IPS-15b (cell line): ENCODE data around the gene CCT7.

Experiments used
- H3K27me3 ChIP-seq: one replicate; pipeline ENCODE4 v1.6.1; 2013; ENCODE audit warnings: low read length; ENCODE audit not compliant: control insufficient read depth, insufficient read depth
- H3K36me3 ChIP-seq: one replicate; pipeline ENCODE4 v1.6.1; 2013; ENCODE audit warnings: low read length; ENCODE audit not compliant: control insufficient read depth, insufficient read depth
- H3K4me1 ChIP-seq: one replicate; pipeline ENCODE4 v1.6.1; 2013; ENCODE audit warnings: mild to moderate bottlenecking, low read length; ENCODE audit not compliant: control insufficient read depth, insufficient read depth
- H3K4me3 ChIP-seq: one replicate; pipeline ENCODE4 v1.5.1; 2013; ENCODE audit warnings: low read depth, low read length
- H3K9ac ChIP-seq: one replicate; pipeline ENCODE4 v1.6.1; 2013; ENCODE audit warnings: low read depth, mild to moderate bottlenecking, low read length
- H3K9me3 ChIP-seq: one replicate; pipeline ENCODE4 v1.6.1; 2013; ENCODE audit warnings: mild to moderate bottlenecking, low read length; ENCODE audit not compliant: control insufficient read depth, insufficient read depth

Gene CCT7

DNA sequence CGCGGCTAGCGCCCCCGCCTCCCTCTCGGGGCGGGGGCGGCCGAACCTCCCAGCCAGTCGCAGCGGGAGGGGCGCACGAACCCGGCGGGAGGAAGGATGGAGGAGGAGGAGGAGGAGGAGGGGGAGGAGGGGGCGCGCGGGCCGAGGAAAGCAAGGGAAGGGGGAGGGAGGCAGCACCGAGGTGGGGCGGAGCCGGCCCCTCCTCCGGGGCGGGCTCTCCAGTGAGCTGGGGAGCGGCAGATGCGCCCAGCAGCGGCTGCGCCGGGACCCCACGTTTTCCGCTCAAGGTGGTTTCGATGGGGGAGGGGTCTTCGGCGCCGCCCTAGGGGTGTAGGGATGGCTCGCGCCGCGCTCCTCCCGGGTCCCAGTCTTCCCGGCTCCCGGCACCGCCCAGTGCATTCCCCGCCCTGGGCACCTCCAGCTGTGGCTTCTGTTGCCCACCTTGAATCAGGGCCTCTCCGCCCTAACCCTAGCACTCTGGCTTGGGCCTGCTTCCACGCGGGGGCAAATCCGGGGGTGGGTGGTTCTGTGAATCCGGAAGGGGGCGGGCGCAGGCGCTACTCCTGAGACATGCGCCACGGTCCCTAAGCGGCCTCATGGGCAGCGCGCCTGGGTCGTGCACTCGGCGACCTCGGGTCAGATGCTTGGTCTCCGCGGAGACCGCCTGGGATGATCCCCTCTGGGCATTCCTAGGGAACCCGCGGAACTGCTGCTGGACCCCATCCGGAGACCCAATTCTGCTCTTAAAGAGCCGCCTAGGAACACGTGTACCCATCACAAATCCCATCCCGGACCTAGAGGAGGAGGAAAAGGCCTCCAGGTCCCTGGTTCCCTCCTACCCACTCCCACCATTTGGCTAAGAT, 50.4 kb downstream of the CCT7 start, which contains the start of gene FBXO41:
Gene FBXO41, minus strand, starts transcription at position 183 of the 863 bp plus-strand sequence. CDS start 14,848 bp downstream, outside the sequence.
- no peaks in the 10 kb centered on the region for H3K36me3 ChIP-seq
- H3K4me3 ChIP-seq: peak within 1 kb of the TSS; percentile 67
- peak within 1 kb of the TSS; percentile 68 for H3K9ac ChIP-seq
- peaks cover 32% of the 10 kb centered on the region for H3K27me3 ChIP-seq
- no peaks in the 10 kb centered on the region for H3K9me3 ChIP-seq
- peaks cover 19% of the 10 kb centered on the region for H3K4me1 ChIP-seq

DNA sequence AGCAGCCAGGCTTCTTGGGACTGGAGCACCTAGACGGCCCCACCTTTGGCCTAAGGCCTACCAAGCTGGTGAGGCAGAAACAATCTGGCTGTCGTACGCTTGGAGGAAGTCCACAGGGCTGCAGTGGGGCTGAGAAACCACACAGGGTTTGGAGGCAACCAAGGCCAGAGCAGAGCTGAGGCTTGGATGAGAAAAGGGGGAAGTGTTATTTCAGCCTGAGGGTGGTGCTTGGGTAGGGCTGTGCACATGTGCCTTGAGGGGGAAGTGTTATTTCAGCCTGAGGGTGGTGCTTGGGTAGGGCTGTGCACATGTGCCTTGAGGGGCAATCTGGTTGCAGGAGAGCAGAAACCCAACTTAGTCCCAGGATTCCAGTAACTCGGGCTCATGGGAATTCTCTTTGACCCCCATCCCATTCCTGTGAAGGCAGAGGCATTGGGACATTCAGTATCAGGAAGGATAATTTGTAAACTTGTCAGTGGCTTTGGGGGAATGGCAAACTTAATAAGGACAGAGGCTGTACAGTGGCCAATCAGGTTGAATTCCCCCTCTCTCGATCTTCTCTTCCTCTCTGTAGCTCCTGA, 51.1 kb downstream of the CCT7 start:
- H3K36me3 ChIP-seq: no peaks in the 10 kb centered on the region
- H3K9me3 ChIP-seq: no peaks in the 10 kb centered on the region
- H3K4me1 ChIP-seq: peaks cover 19% of the 10 kb centered on the region
- H3K9ac ChIP-seq: peak overlapping the region; percentile 68
- H3K4me3 ChIP-seq: peak overlapping the region; percentile 61
- peaks cover 39% of the 10 kb centered on the region for H3K27me3 ChIP-seq

GRCh38 chr2:73286134-73286655, 52.1 kb downstream of the CCT7 start:
- Histone ChIP-seq H3K4me1 (peaks cover 17% of the 10 kb centered on the region), H3K36me3 (no peaks in the 10 kb centered on the region), H3K4me3 (no peak overlapping the region), H3K9me3 (no peaks in the 10 kb centered on the region), H3K27me3 (peaks cover 47% of the 10 kb centered on the region), H3K9ac (no peak overlapping the region)

DNA sequence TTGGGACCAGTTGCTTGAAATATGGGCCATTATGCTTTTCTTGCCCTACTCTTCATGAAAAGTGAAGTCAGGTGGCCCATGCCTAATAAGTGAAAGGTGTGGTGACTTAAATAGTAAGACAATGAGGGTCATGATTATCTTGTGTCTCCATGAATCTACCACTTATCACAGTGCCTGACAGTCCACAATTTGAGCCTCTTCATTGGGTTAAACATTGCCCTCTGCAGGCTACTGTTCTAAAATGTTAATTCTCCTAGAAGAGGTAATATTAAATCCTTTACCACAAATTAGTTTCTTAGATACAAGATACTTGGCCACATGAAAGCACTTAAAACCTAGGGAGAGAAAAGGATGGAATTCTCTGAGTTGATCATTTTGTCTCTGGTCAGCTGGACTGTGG, 55.2 kb downstream of the CCT7 start:
- H3K9me3 ChIP-seq: no peaks in the 10 kb centered on the region
- no peaks in the 10 kb centered on the region for H3K36me3 ChIP-seq
- peaks cover 14% of the 10 kb centered on the region for H3K4me1 ChIP-seq
- no peak overlapping the region for H3K4me3 ChIP-seq
- H3K27me3 ChIP-seq: peaks cover 74% of the 10 kb centered on the region
- no peak overlapping the region for H3K9ac ChIP-seq

DNA sequence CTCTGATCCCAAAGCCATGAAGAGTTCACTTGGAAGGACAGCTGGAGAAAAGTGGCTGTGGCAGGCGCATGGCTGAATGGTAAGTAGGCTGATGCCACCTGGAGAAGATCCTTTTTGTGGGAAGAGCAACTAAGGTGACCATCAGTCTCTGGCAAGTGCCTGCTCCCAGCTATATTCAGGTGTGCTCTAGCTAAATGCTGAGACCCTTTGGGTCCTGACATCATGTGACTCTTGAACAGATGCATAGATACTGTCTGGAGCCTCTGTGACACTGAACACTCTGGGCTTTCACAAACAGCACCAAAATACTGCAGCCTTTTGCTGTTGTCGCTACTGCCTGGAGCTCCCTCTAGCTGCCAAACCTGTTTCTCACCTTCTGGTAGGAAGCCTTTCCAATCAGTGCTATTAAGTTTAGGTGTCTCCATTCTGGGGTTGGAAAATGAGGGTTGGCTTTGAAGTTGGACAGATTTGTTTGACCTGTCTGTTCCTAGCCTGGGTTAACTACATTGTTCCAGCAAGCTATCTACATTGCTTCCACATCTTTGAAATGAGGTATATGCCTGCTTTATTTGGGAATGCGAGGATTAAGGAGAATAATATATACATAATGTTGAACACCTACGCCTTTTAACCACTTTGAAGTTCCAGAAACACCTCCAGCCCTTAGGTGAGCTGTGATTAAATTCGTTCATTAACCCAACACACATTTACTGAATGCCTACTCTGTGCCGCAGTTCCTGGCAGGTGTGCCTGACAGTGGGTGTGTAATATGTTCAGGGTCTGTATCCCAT, 56.1 kb downstream of the CCT7 start:
- Histone ChIP-seq H3K36me3 (no peaks in the 10 kb centered on the region), H3K27me3 (peaks cover 83% of the 10 kb centered on the region), H3K4me3 (no peak overlapping the region), H3K4me1 (peaks cover 13% of the 10 kb centered on the region), H3K9ac (no peak overlapping the region), H3K9me3 (no peaks in the 10 kb centered on the region)

DNA sequence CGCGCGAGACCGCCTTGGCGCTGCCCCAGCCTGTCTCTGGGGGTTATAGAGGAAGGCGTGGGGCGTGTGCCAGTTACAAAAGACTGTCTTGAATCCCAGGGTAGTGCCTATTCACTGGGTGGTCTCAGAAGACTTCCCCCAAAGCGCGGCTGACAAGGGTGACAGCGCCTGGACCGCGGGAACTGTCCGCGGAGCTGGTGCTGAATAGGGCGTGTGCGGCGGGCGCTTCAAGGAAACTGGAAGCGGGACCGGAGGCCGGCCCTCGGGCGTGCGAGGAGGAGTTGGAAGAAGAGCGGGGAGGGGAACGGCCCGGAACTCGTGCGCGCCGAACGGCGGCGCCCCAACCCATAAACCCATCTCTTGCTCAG, 57.0 kb downstream of the CCT7 start:
- Histone ChIP-seq H3K9me3 (no peaks in the 10 kb centered on the region), H3K36me3 (no peaks in the 10 kb centered on the region), H3K4me3 (peak overlapping the region; percentile 65), H3K4me1 (peaks cover 6% of the 10 kb centered on the region), H3K27me3 (peaks cover 85% of the 10 kb centered on the region), H3K9ac (no peak overlapping the region)

DNA sequence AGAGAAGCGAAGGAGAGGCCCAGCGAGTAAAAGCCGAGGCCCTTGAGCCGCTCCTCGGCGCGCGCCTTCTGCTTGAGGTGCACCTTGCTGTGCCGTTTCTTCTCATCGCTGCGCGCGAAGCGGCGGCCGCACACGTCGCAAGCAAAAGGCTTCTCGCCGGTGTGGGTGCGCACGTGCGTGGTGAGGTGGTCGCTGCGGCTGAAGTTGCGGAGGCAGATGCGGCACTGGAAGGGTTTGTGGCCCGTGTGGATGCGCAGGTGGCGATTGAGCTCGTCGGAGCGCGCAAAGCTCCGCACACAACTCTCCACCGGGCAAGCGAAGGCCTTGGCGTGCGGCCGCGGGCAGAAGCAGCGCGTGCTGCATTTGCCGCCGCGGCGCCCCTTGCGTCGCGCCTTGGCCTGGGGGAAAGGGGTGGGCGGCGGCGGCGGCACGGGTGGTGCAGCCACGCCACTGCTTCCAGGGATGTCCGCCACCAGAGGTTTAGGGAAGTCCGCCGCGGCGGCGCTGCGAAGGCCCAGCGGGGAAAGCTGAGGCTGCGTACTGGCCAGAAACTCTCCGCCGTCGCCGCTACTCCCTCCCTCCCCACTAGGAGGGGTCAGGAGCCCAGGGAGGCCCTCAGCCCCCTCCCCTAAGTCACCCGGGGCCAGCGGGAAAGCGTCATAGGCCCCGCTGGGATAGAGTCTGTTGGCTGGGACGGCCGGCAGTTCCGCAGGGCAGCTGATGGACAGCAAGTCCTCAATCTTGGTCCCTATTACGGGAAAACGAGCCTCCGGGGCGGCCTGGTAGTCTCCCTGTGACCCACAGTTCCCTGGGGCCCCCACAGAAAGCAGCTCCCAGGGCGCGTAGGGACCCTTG, 57.6 kb downstream of the CCT7 start:
- Histone ChIP-seq H3K4me3 (peak overlapping the region; percentile 65), H3K27me3 (peaks cover 85% of the 10 kb centered on the region), H3K4me1 (no peaks in the 10 kb centered on the region), H3K9me3 (no peaks in the 10 kb centered on the region), H3K36me3 (no peaks in the 10 kb centered on the region), H3K9ac (no peak overlapping the region)

DNA sequence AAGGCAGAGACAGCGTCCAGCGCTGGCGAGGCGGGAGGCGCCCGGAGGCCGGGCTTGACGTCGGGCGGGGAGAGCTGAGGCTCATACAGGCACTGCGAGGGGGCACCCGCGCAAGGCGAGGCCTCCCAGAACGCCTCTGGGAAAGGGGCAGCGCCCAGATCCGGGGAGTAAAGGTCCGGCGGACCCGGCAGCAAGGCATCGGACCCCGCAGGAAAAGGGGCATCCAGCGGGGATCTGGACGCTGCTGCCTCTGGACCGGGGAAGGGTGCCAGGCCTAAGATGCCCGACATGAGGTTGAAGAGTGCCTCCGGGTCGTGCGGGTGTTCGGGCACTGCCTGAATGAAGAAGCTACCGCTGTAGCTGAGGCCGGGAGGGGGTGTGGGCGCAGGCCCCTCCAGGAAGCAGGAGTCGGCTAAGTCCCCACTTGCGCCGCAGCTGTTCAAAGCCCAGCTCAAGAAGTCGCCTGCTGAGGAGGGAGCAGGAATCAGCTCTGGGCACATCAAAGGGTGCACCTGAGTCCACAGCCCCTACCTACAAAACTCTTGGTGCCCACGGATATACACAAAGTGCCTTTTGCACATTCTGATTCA, 58.3 kb downstream of the CCT7 start:
- Histone ChIP-seq H3K36me3 (no peaks in the 10 kb centered on the region), H3K4me1 (no peaks in the 10 kb centered on the region), H3K4me3 (peak overlapping the region; percentile 65), H3K9ac (no peak overlapping the region), H3K27me3 (peaks cover 83% of the 10 kb centered on the region), H3K9me3 (no peaks in the 10 kb centered on the region)

GRCh38 chr2:73292906-73293533, 58.9 kb downstream of the CCT7 start:
- no peaks in the 10 kb centered on the region for H3K4me1 ChIP-seq
- H3K9ac ChIP-seq: no peak overlapping the region
- no peaks in the 10 kb centered on the region for H3K36me3 ChIP-seq
- peak overlapping the region; percentile 65 for H3K4me3 ChIP-seq
- no peaks in the 10 kb centered on the region for H3K9me3 ChIP-seq
- peaks cover 81% of the 10 kb centered on the region for H3K27me3 ChIP-seq

DNA sequence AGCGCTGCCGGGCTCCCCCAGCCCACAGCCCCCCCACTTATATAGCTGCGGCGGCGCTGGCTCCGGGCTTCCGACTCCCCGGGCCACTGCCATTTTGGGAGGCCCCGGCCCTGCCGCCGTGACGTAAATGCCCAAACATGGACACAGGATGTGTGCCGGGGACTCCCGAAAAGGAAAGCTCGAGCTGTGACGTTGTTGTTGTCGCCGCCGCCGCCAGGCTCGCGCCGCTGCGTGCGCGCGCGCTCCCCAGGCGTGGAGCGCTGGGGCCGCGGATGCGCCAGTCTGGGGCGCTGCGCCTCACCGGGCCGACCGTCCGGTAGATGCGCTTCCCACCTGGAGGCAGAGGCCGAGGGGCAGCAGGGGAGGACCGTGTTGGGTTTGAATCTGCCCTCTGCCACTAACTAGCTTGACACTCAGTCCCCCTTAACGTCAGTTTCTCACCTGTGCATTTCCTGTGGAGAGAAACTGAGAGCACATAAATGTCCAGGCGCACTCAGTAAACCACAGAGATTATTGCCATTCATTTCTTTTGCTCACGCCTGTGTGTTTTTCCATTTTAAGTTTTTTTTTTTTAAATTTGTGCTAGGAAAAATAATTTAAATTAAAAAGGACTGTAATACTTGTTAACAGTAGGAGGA, 59.5 kb downstream of the CCT7 start, which contains the start of gene EGR4:
Gene EGR4, minus strand, starts transcription at position 15 of the 638 bp plus-strand sequence. CDS start 231 bp downstream, outside the sequence.
- Histone ChIP-seq H3K4me1 (no peaks in the 10 kb centered on the region), H3K9me3 (no peaks in the 10 kb centered on the region), H3K36me3 (no peaks in the 10 kb centered on the region), H3K4me3 (peak within 1 kb of the TSS; percentile 65), H3K9ac (no peak within 1 kb of the TSS), H3K27me3 (peaks cover 74% of the 10 kb centered on the region)
